Measurements from ENCODE around the gene AMY1C.

AMY1C gene

DNA sequence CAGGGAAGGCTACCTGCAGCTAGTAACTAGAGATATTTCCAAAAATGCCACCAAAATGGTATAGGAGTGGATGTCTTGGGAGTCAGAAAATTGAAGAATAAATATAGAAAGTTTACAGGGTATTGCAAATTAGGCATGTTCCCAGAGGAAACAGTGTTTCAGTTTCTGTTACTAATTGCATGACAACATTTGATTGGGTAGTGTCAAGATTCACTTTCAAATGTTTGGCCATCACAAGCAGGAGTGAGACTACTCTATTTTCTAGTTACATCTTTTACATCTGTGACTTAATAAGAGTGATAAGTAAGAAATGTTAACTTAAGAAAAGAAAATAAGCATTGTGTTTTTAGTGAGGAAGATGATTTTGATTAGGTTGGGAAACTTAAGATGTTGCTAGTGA is 30.2 kb downstream of the AMY1C start:
- Histone ChIP-seq H3K4me1 (ENCODE audit: control insufficient read depth, insufficient read depth, low read length) (no peaks in the 10 kb centered on the region), H3K4me2 (ENCODE audit: low read length) (no peak overlapping the region), H3K4me3 (ENCODE audit: low read length) (no peak overlapping the region), H3K9ac (ENCODE audit: low read depth, low read length) (no peak overlapping the region), H3K27me3 (ENCODE audit: control insufficient read depth, insufficient read depth, low read length) (no peaks in the 10 kb centered on the region), H3K9me3 (replicated peaks; ENCODE audit: low read length) (no peaks in the 10 kb centered on the region), H3K36me3 (ENCODE audit: insufficient read depth, low read length) (no peaks in the 10 kb centered on the region)

DNA sequence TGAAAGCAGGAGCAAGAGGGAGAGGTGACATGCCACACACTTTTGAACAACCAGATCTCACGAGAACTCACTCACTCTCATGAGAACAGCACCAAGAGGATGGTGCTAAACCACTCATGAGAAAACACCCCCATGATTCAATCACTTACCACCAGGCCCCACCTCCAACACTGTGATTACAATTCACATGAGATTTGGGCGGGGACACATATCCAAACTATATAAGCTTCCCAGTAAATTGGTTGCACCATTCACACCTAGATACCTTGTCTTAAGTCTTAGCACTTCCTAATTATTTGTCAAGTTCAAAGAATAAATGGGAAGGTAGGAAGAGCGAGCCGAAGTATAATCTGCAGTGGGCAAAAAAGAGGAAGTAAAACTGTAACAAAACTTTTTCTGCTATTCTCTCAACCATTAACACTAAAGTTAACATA is 34.3 kb downstream of the AMY1C start:
- Histone ChIP-seq H3K9ac (ENCODE audit: low read depth, low read length) (no peak overlapping the region), H3K4me1 (ENCODE audit: control insufficient read depth, insufficient read depth, low read length) (no peaks in the 10 kb centered on the region), H3K36me3 (ENCODE audit: insufficient read depth, low read length) (no peaks in the 10 kb centered on the region), H3K9me3 (replicated peaks; ENCODE audit: low read length) (no peaks in the 10 kb centered on the region), H3K4me2 (ENCODE audit: low read length) (no peak overlapping the region), H3K4me3 (ENCODE audit: low read length) (no peak overlapping the region), H3K27me3 (ENCODE audit: control insufficient read depth, insufficient read depth, low read length) (no peaks in the 10 kb centered on the region)

DNA sequence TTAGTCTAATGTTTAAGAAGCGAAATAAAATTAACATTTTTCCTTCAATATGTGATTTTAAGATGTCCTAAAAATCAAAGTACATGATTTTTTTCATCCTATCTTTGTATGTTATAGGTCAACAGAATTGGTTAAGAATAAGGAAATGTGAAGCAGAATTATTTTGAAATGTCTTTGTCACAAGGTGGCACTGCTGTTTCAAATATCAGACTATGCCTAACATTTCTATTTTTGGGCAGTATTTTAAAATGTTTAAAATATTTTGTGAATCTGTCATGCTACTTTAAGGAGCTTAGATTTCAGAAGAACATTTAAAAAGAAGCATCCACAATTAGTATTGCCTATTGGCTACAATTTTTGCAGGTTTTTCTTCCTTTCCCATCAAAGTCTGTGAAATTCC is 38.7 kb downstream of the AMY1C start:
- H3K4me2 ChIP-seq (ENCODE audit: low read length): no peak overlapping the region
- H3K36me3 ChIP-seq (ENCODE audit: insufficient read depth, low read length): no peaks in the 10 kb centered on the region
- no peaks in the 10 kb centered on the region for H3K9me3 ChIP-seq (replicated peaks; ENCODE audit: low read length)
- no peaks in the 10 kb centered on the region for H3K27me3 ChIP-seq (ENCODE audit: control insufficient read depth, insufficient read depth, low read length)
- no peak overlapping the region for H3K4me3 ChIP-seq (ENCODE audit: low read length)
- no peak overlapping the region for H3K9ac ChIP-seq (ENCODE audit: low read depth, low read length)
- H3K4me1 ChIP-seq (ENCODE audit: control insufficient read depth, insufficient read depth, low read length): no peaks in the 10 kb centered on the region

DNA sequence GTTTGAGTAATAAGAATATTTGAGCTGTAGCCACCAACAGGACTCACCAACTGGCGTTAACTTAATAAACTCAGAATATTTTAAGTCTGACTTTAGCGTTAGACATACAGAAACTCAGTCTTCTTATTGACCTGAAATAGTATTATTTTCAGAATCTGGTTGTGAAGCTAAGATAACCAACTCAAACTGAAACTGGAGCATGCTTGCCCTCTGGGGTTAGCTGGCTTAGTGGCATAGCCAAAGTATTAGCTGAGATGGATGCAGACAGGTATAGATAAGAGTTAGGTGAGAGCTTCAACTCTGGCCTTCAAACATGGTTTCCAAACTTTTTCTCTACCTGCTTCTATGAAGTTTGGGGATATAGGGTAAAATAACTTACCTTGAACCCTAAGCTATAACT is 40.5 kb downstream of the AMY1C start:
- H3K4me2 ChIP-seq (ENCODE audit: low read length): no peak overlapping the region
- H3K4me1 ChIP-seq (ENCODE audit: control insufficient read depth, insufficient read depth, low read length): no peaks in the 10 kb centered on the region
- H3K9me3 ChIP-seq (replicated peaks; ENCODE audit: low read length): no peaks in the 10 kb centered on the region
- no peaks in the 10 kb centered on the region for H3K36me3 ChIP-seq (ENCODE audit: insufficient read depth, low read length)
- H3K4me3 ChIP-seq (ENCODE audit: low read length): no peak overlapping the region
- H3K9ac ChIP-seq (ENCODE audit: low read depth, low read length): no peak overlapping the region
- no peaks in the 10 kb centered on the region for H3K27me3 ChIP-seq (ENCODE audit: control insufficient read depth, insufficient read depth, low read length)
